ENCODE data around the gene PGM3. TPM values are rescaled to one million over a fixed set of nuclear protein-coding genes. Genes with fewer than 3 reads are reported as not detected.

PGM3 gene, protein sequence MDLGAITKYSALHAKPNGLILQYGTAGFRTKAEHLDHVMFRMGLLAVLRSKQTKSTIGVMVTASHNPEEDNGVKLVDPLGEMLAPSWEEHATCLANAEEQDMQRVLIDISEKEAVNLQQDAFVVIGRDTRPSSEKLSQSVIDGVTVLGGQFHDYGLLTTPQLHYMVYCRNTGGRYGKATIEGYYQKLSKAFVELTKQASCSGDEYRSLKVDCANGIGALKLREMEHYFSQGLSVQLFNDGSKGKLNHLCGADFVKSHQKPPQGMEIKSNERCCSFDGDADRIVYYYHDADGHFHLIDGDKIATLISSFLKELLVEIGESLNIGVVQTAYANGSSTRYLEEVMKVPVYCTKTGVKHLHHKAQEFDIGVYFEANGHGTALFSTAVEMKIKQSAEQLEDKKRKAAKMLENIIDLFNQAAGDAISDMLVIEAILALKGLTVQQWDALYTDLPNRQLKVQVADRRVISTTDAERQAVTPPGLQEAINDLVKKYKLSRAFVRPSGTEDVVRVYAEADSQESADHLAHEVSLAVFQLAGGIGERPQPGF
- total RNA-seq (70.7 and 74.8 TPM in 2 replicates), polyA plus RNA-seq (16.3 and 19.8 TPM in 2 replicates), polyA minus RNA-seq (120 and 122 TPM in 2 replicates), Bru-seq, nascent RNA (percentile 89 among the genes with signal in this experiment), BruChase-seq, experiment 1, labeled RNA remaining after a 6-hour chase (percentile 90 among the genes with signal in this experiment), BruChase-seq, experiment 2, labeled RNA remaining after a 2-hour chase (percentile 96 among the genes with signal in this experiment)
- polyA plus RNA-seq (2011; cell fraction: cytosol; rRNA removed), result 29.6 and 33.4 TPM in 2 replicates
- 64.5 and 82.5 TPM in 2 replicates for polyA plus RNA-seq (2011; cell fraction: nucleus; rRNA removed)
- 66.4 and 84.4 TPM in 2 replicates for polyA plus RNA-seq (2012)
- 19.3 TPM for polyA minus RNA-seq (2011; cell fraction: cytosol; rRNA and poly(A)+ RNA removed)
- 77.5 and 122 TPM in 2 replicates for polyA minus RNA-seq (2011; cell fraction: nucleus; rRNA and poly(A)+ RNA removed)
- long read RNA-seq, full-length matches to known transcripts, result 143 of 190 reads
- long read RNA-seq, partial matches to known transcripts, result 22 of 190 reads
- long read RNA-seq, other reads (novel, unspliced or antisense), result 25 of 190 reads

- peak; percentile 92 for FAIRE-seq
- Histone ChIP-seq H3K9ac (replicated peaks; ENCODE audit: extremely low read depth, insufficient read depth, low read length) (peak within 1 kb of the TSS; percentile 93), H3K4me1 (ENCODE audit: control insufficient read depth, extremely low read depth, insufficient read depth, low read length) (peaks cover 23% of the 10 kb centered on the region), H3K9me3 (replicated peaks; ENCODE audit: control insufficient read depth, insufficient read depth, low read length) (no peaks in the 10 kb centered on the region), H3K27ac (ENCODE audit: insufficient read depth, low read depth, low read length) (peak within 1 kb of the TSS; percentile 49), H4K20me1 (replicated peaks; ENCODE audit: control insufficient read depth, extremely low read depth, insufficient read depth, low read length) (peaks cover 2% of the 10 kb centered on the region), H3K27me3 (ENCODE audit: control insufficient read depth in 2 of 2, insufficient read depth in 2 of 2, low read length in 2 of 2) (no peaks in the 10 kb centered on the region), H3K79me2 (ENCODE audit: control insufficient read depth, insufficient read depth, low read length) (peaks cover 41% of the 10 kb centered on the region), H3K9me1 (replicated peaks; ENCODE audit: control insufficient read depth, extremely low read depth, insufficient read depth, low read length) (no peaks in the 10 kb centered on the region), H3K4me2 (ENCODE audit: insufficient read depth, low read length) (peak within 1 kb of the TSS; percentile 98), H3K4me3 (replicated peaks in 1 of 3; ENCODE audit: insufficient read depth in 1 of 3, low read depth in 1 of 3, low read length in 3 of 3) (peak within 1 kb of the TSS; percentile 52 to 99 (median 94)), H2AFZ (ENCODE audit: low read depth, low read length) (peak within 1 kb of the TSS; percentile 85), H3K36me3 (ENCODE audit: control insufficient read depth in 2 of 2, extremely low read depth in 1 of 2, insufficient read depth in 2 of 2, low read length in 2 of 2) (peaks cover 0 to 17% of the 10 kb centered on the region in 2 experiments)
- DNase-seq (ENCODE audit: low read depth, low spot score), result peak; percentile 93
- BruUV-seq (replicated peaks), result no TSS peak
- CTCF ChIA-PET, result interaction anchor here (0.6 to 8.7 kb wide), 6 partner anchors 17 to 136 kb away, joined by 3 to 83 read pairs (median 4); partner anchors contain the start of genes DOP1A and UBE3D
- TF ChIP-seq GATA2 (IDR thresholded peaks at IDR 0.05; ENCODE audit: insufficient read depth, insufficient read length, low read depth, low read length), result no peak
- peak; percentile 86 for TF ChIP-seq POLR2A (IDR thresholded peaks at IDR 0.05; ENCODE audit: low read depth, low read length)
- TF ChIP-seq MYC (IDR thresholded peaks at IDR 0.05; ENCODE audit: low read depth, low read length), result no peak
- no peak for TF ChIP-seq FOS (IDR thresholded peaks at IDR 0.05; ENCODE audit: borderline replicate concordance, insufficient read depth, low read length)
- peak; percentile 68 for TF ChIP-seq POLR2AphosphoS5 (IDR thresholded peaks at IDR 0.05; ENCODE audit: insufficient read depth, low read depth, low read length)
- TF ChIP-seq MAX (IDR thresholded peaks at IDR 0.05; ENCODE audit: insufficient read depth, insufficient read length), result no peak
- no peak for TF ChIP-seq EZH2 (IDR thresholded peaks at IDR 0.05; ENCODE audit: borderline replicate concordance, low read depth, low read length, severe bottlenecking)
- TF ChIP-seq, protein P1, sequence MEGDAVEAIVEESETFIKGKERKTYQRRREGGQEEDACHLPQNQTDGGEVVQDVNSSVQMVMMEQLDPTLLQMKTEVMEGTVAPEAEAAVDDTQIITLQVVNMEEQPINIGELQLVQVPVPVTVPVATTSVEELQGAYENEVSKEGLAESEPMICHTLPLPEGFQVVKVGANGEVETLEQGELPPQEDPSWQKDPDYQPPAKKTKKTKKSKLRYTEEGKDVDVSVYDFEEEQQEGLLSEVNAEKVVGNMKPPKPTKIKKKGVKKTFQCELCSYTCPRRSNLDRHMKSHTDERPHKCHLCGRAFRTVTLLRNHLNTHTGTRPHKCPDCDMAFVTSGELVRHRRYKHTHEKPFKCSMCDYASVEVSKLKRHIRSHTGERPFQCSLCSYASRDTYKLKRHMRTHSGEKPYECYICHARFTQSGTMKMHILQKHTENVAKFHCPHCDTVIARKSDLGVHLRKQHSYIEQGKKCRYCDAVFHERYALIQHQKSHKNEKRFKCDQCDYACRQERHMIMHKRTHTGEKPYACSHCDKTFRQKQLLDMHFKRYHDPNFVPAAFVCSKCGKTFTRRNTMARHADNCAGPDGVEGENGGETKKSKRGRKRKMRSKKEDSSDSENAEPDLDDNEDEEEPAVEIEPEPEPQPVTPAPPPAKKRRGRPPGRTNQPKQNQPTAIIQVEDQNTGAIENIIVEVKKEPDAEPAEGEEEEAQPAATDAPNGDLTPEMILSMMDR (IDR thresholded peaks at IDR 0.05; ENCODE audit: extremely low read depth in 1 of 2, insufficient read depth in 1 of 2, low read depth in 1 of 2, low read length in 2 of 2), result no peak
- TF ChIP-seq JUN (IDR thresholded peaks at IDR 0.05; ENCODE audit: borderline replicate concordance, insufficient read depth, insufficient read length, low read depth), result no peak
- dilution Hi-C loops (cut with MboI; ENCODE audit: extremely low pct_ligation_motif_present, low sequenced_read_pairs), result no loop called here
- intact Hi-C loops (cut with micrococcal nuclease), result loop anchor here (1.0 to 10.0 kb wide), 4 partner anchors 22 to 948 kb away; partner anchors contain the start of genes DOP1A, IBTK and TPBG
- POLR2A ChIA-PET, result no interaction called here
These were observed at the start of gene PGM3, which contains the start of gene RWDD2A for GRCh38 chr6:83192871-83193746. TSS of gene PGM3 (minus strand) at chr6:83193265. CDS start at chr6:83191012, 2,253 bp downstream. TSS of gene RWDD2A (plus strand) at chr6:83193357. CDS start at chr6:83194452, 1,095 bp downstream.

All from endothelial cell of umbilical vein (primary cell).